ENCODE data around the gene KAT6B. TPM values are rescaled to one million over a fixed set of nuclear protein-coding genes. Genes with fewer than 3 reads are reported as not detected.

The KAT6B gene
- total and polyA plus RNA-seq, 4 donors, result 5.0 to 161 (median 21.0) TPM

DNA sequence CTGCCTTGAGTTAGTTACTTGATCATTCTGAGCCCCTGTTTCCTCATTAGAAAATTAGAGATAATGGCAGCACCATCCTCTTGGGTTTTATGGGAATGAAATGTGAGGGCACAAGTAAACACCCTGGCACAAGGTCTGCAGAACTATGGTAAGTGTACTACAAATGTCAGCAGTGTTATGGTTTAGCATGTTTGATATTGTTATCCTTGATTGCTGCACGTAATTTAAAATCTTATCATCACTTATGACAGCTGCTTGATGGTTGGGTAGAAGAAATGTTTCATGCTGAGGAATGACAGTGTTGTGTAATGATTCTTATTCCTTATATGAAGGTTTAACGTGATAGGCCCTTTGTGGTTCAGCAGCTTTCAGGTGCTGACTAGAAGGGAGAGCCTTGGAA lies 134.3 kb downstream of the KAT6B start:
- H3K36me3 ChIP-seq (ENCODE audit: control insufficient read depth in 4 of 4, insufficient read depth in 4 of 4, low read length in 4 of 4), result peaks cover 0 to 5% (median 0%) of the 10 kb centered on the region in 4 donors
- H3K4me1 ChIP-seq (ENCODE audit: control insufficient read depth in 5 of 5, insufficient read depth in 5 of 5, low read length in 5 of 5), result peaks cover 0 to 13% (median 6%) of the 10 kb centered on the region in 5 donors
- 85 to 86% methylated on average over 2 of the region's 2 CpGs for WGBS, 2 donors
- ATAC-seq (ENCODE audit: insufficient read depth, low FRiP score), result no peak
- H3K4me3 ChIP-seq, result no peak overlapping the region
- no peak overlapping the region for H3K9ac ChIP-seq (ENCODE audit: insufficient read depth in 1 of 2, low read length in 2 of 2)
- no peak for DNase-seq
- no peak overlapping the region for H3K27ac ChIP-seq (ENCODE audit: low read depth in 1 of 2, low read length in 1 of 2)
- H3K27me3 ChIP-seq (ENCODE audit: control insufficient read depth in 3 of 3, insufficient read depth in 3 of 3, low read length in 2 of 3), result no peaks in the 10 kb centered on the region
- TF ChIP-seq, protein P1, sequence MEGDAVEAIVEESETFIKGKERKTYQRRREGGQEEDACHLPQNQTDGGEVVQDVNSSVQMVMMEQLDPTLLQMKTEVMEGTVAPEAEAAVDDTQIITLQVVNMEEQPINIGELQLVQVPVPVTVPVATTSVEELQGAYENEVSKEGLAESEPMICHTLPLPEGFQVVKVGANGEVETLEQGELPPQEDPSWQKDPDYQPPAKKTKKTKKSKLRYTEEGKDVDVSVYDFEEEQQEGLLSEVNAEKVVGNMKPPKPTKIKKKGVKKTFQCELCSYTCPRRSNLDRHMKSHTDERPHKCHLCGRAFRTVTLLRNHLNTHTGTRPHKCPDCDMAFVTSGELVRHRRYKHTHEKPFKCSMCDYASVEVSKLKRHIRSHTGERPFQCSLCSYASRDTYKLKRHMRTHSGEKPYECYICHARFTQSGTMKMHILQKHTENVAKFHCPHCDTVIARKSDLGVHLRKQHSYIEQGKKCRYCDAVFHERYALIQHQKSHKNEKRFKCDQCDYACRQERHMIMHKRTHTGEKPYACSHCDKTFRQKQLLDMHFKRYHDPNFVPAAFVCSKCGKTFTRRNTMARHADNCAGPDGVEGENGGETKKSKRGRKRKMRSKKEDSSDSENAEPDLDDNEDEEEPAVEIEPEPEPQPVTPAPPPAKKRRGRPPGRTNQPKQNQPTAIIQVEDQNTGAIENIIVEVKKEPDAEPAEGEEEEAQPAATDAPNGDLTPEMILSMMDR (IDR thresholded peaks at IDR 0.05; ENCODE audit: control extremely low read depth, extremely low read depth), result no peak
- H3K9me3 ChIP-seq (ENCODE audit: control insufficient read depth in 4 of 4, insufficient read depth in 3 of 4, low read length in 3 of 4), result no peaks in the 10 kb centered on the region

DNA sequence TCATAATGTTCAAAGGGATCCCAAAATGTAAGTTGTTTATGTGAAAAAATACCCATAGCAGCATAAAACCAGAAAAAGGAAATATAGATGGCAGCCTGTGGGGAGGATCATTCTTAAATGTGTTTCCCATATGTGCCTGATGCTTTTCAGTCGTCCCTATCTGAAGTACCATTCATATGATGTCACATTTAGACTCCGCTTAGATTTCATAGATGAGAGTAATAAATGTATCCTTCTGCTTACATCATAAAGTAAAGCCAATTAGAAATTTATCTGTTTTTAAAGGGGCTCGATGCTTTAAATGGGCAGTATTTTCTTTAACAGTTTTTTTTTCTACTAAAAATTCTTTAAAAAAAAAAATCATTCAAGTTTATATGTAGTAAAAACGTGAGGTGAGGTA lies 136.1 kb downstream of the KAT6B start:
- H3K27ac ChIP-seq (ENCODE audit: low read depth in 1 of 2, low read length in 1 of 2), result no peak overlapping the region
- 90 to 94% methylated on average over 4 of the region's 4 CpGs for WGBS, 2 donors
- no peak for ATAC-seq (ENCODE audit: insufficient read depth, low FRiP score)

DNA sequence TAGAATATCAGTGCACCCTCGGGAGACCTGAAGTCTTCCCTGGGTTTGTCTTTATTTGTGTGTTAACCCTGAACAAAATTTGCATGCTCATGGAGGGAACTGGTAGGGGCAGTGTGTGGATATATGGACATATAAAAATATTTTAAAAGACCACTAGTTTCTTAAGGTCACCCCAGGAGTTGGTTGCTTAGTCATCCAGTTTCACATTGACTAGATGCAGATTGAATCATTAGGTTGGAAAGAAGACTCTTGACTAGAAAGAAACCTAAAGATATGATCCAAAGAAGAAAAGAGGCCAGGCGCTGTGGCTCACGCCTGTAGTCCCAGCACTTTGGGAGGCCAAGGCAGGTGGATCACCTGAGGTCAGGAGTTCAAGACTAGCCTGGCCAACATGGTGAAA lies 137.1 kb downstream of the KAT6B start:
- WGBS, 2 donors, result 95 to 97% methylated on average over 3 of the region's 3 CpGs
- H3K4me3 ChIP-seq, result no peak overlapping the region
- peaks cover 0 to 5% (median 0%) of the 10 kb centered on the region in 4 donors for H3K36me3 ChIP-seq (ENCODE audit: control insufficient read depth in 4 of 4, insufficient read depth in 4 of 4, low read length in 4 of 4)
- TF ChIP-seq, protein P1 (IDR thresholded peaks at IDR 0.05; ENCODE audit: control extremely low read depth, extremely low read depth), result no peak
- H3K9ac ChIP-seq (ENCODE audit: insufficient read depth in 1 of 2, low read length in 2 of 2), result no peak overlapping the region
- no peak overlapping the region for H3K27ac ChIP-seq (ENCODE audit: low read depth in 1 of 2, low read length in 1 of 2)
- ATAC-seq (ENCODE audit: insufficient read depth, low FRiP score) (no peak), DNase-seq (no peak)
- H3K9me3 ChIP-seq (ENCODE audit: control insufficient read depth in 4 of 4, insufficient read depth in 3 of 4, low read length in 3 of 4), result no peaks in the 10 kb centered on the region
- H3K27me3 ChIP-seq (ENCODE audit: control insufficient read depth in 3 of 3, insufficient read depth in 3 of 3, low read length in 2 of 3), result no peaks in the 10 kb centered on the region
- peaks cover 0 to 9% (median 0%) of the 10 kb centered on the region in 5 donors for H3K4me1 ChIP-seq (ENCODE audit: control insufficient read depth in 5 of 5, insufficient read depth in 5 of 5, low read length in 5 of 5)

More for the DNA sequence above, 136.1 kb downstream of the KAT6B start:
- no peak for DNase-seq
- no peaks in the 10 kb centered on the region for H3K9me3 ChIP-seq (ENCODE audit: control insufficient read depth in 4 of 4, insufficient read depth in 3 of 4, low read length in 3 of 4)
- peaks cover 0 to 5% (median 0%) of the 10 kb centered on the region in 4 donors for H3K36me3 ChIP-seq (ENCODE audit: control insufficient read depth in 4 of 4, insufficient read depth in 4 of 4, low read length in 4 of 4)
- H3K4me1 ChIP-seq (ENCODE audit: control insufficient read depth in 5 of 5, insufficient read depth in 5 of 5, low read length in 5 of 5), result peaks cover 0 to 8% (median 3%) of the 10 kb centered on the region in 5 donors
- TF ChIP-seq, protein P1 (IDR thresholded peaks at IDR 0.05; ENCODE audit: control extremely low read depth, extremely low read depth), result no peak
- H3K9ac ChIP-seq (ENCODE audit: insufficient read depth in 1 of 2, low read length in 2 of 2), result no peak overlapping the region
- H3K27me3 ChIP-seq (ENCODE audit: control insufficient read depth in 3 of 3, insufficient read depth in 3 of 3, low read length in 2 of 3), result no peaks in the 10 kb centered on the region
- no peak overlapping the region for H3K4me3 ChIP-seq

Measured in lung (tissue), 12 donors.